ENCODE measurements around the gene BACE1-AS. TPM values are rescaled to one million over a fixed set of nuclear protein-coding genes. Genes with fewer than 3 reads are reported as not detected.
"Not testable (repeated sequence)": the region's sequence is repeated elsewhere in the genome, so short reads cannot be mapped to it uniquely, and the experiment has no call there.

Gene BACE1-AS
- total and polyA plus RNA-seq, 7 donors: 5.7 to 18.1 (median 10.8) TPM

DNA sequence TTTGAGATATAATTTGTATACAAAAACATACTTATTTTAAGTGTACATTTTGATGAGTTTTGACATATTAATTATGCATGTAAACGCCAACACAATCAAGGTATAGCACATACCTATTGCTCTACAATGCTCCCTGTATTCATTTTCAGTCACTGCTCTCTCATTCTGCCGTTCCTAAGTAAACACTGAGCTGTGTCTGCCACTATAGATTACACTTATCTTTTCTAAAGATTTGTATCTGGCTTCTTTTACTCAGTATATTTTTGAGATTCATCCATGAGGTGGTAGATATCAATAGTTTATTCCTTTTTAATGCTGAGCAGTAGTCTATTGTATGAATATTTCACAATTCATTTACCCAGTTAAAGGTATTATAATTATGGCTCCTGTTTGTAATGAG is 25.4 kb upstream of the BACE1-AS start:
- ATAC-seq (no peak), DNase-seq (no peak)
- H3K27ac ChIP-seq: no peak overlapping the region
- TF ChIP-seq, protein P1, sequence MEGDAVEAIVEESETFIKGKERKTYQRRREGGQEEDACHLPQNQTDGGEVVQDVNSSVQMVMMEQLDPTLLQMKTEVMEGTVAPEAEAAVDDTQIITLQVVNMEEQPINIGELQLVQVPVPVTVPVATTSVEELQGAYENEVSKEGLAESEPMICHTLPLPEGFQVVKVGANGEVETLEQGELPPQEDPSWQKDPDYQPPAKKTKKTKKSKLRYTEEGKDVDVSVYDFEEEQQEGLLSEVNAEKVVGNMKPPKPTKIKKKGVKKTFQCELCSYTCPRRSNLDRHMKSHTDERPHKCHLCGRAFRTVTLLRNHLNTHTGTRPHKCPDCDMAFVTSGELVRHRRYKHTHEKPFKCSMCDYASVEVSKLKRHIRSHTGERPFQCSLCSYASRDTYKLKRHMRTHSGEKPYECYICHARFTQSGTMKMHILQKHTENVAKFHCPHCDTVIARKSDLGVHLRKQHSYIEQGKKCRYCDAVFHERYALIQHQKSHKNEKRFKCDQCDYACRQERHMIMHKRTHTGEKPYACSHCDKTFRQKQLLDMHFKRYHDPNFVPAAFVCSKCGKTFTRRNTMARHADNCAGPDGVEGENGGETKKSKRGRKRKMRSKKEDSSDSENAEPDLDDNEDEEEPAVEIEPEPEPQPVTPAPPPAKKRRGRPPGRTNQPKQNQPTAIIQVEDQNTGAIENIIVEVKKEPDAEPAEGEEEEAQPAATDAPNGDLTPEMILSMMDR (IDR thresholded peaks at IDR 0.05): no peak
- no peaks in the 10 kb centered on the region for H3K4me1 ChIP-seq
- intact Hi-C loops (cut with DNase I): no loop called here
- H3K4me3 ChIP-seq: no peak overlapping the region
- peaks cover 0 to 29% of the 10 kb centered on the region in 2 donors for H3K36me3 ChIP-seq (ENCODE audit: insufficient read depth in 1 of 2, low read depth in 1 of 2)
- 94 to 99% (median 95%) methylated on average over 2 of the region's 2 CpGs for WGBS, 3 donors
- H3K27me3 ChIP-seq (ENCODE audit: insufficient read depth in 3 of 3, low read length in 2 of 3): no peaks in the 10 kb centered on the region
- no peaks in the 10 kb centered on the region for H3K9me3 ChIP-seq

DNA sequence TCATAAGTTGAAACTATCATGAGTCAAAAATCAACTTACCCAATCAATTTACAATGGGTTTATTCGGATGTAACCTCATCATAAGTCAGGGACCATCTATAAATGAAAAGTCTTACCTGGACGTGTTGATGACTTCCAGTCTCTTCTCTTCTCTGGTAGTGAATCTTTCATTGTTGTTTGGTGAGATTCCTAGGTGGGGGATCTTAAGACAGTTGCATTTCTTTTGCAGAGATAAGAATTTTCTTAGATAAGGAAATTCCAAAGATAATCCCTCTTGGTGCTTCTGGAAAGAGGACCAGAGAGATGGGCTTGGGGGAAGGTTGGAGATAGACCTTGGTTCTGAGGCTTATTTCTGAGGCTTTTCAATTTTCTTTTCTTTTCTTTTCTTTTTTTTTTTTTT is 21.3 kb upstream of the BACE1-AS start:
- intact Hi-C loops (cut with DNase I): no loop called here
- TF ChIP-seq, protein P1 (IDR thresholded peaks at IDR 0.05): no peak
- no peak overlapping the region for H3K4me3 ChIP-seq
- no peak for DNase-seq
- no peak overlapping the region for H3K27ac ChIP-seq
- peaks cover 0 to 19% of the 10 kb centered on the region in 2 donors for H3K36me3 ChIP-seq (ENCODE audit: insufficient read depth in 1 of 2, low read depth in 1 of 2)
- WGBS, 3 donors: 92 to 98% (median 92%) methylated on average over 2 of the region's 2 CpGs
- no peak for ATAC-seq
- H3K4me1 ChIP-seq: no peaks in the 10 kb centered on the region
- no peaks in the 10 kb centered on the region for H3K27me3 ChIP-seq (ENCODE audit: insufficient read depth in 3 of 3, low read length in 2 of 3)
- no peaks in the 10 kb centered on the region for H3K9me3 ChIP-seq

DNA sequence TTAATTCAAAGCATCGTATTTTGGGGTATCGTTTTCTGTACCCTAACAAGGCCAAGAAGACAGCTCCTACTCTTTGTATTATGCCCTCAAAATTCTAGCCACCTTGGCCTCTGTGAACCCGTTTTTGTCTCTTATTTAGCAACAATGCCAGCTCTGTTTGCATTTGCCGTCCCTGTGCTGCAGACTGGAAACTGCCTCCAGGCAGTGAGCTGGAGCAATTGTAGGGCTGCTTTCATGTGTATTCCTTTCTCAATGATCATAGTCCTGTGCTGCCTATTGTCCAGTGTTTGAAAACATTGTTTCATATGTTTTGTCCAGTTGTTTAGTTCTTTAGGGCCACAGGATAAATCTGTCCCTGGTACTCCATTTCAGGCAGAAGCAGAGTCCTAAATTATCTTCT is 19.9 kb upstream of the BACE1-AS start:
- TF ChIP-seq, protein P1 (IDR thresholded peaks at IDR 0.05): no peak
- ATAC-seq (no peak), DNase-seq (no peak)
- H3K27ac ChIP-seq: no peak overlapping the region
- H3K4me3 ChIP-seq: no peak overlapping the region
- intact Hi-C loops (cut with DNase I): no loop called here
- no peaks in the 10 kb centered on the region for H3K27me3 ChIP-seq (ENCODE audit: insufficient read depth in 3 of 3, low read length in 2 of 3)
- H3K36me3 ChIP-seq (ENCODE audit: insufficient read depth in 1 of 2, low read depth in 1 of 2): peaks cover 0 to 22% of the 10 kb centered on the region in 2 donors
- 91 to 98% (median 95%) methylated on average over 4 of the region's 4 CpGs for WGBS, 3 donors
- H3K4me1 ChIP-seq: no peaks in the 10 kb centered on the region
- H3K9me3 ChIP-seq: no peaks in the 10 kb centered on the region

DNA sequence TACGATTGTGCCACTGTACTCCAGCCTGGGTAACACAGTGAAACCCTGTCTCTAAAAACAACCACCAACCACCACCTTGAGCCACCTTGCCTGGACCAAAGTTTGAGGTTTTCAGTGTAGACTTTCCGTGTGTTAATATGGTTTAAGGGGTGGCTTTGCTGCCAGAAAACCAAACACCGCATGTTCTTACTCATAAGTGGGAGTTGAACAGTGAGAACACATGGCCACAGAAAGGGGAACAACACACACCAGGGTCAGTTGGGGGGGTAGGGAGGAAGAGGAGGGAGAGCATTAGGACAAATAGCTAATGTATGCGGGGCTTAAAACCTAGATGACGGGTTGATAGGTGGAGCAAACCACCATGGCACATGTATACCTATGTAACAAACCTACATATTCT is 19.0 kb upstream of the BACE1-AS start:
- intact Hi-C loops (cut with DNase I): not testable (repeated sequence)

DNA sequence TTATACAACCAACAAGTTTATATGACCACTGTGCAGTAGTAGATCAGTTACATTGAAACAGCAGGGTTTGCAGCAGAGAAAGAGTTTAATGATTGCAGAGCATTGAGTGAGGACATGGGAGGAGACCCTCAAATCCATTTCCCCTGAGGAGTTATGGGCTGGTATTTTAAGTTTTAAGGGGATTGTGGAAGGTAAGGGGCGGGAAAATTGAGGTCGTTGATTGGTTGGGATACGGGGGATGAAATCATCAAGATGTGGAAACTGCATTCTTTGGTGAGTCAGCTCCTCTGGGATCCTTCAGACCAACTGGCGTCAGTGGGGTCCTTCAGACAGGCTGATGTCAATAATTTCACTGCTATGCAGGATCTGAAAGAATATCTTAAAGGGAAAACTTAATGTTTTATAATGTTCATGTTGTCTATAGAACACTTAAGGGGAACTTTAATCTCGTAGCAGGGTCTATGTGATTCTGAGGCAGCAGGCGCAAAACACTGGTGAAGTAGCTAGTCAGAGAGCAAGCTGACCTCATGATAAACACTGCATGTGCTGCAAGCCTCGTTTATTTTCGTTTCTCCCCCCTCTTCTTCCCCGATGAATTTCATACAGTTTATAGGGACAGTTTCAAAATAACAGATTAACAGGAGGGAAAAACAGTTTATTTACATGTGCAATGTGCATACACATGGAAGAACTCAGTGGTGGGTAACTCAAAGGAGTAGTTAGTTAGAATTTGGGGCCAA is 17.4 kb upstream of the BACE1-AS start:
- no peak for DNase-seq
- H3K9me3 ChIP-seq: no peaks in the 10 kb centered on the region
- peaks cover 0 to 18% of the 10 kb centered on the region in 2 donors for H3K36me3 ChIP-seq (ENCODE audit: insufficient read depth in 1 of 2, low read depth in 1 of 2)
- TF ChIP-seq, protein P1 (IDR thresholded peaks at IDR 0.05): no peak
- 84 to 92% (median 86%) methylated on average over 9 of the region's 9 CpGs for WGBS, 3 donors
- no peak overlapping the region for H3K27ac ChIP-seq
- intact Hi-C loops (cut with DNase I): no loop called here
- no peaks in the 10 kb centered on the region for H3K27me3 ChIP-seq (ENCODE audit: insufficient read depth in 3 of 3, low read length in 2 of 3)
- ATAC-seq: no peak
- no peaks in the 10 kb centered on the region for H3K4me1 ChIP-seq
- no peak overlapping the region for H3K4me3 ChIP-seq

More for the DNA sequence above, 19.0 kb upstream of the BACE1-AS start:
- H3K27me3 ChIP-seq (ENCODE audit: insufficient read depth in 3 of 3, low read length in 2 of 3); DNase-seq; H3K4me3 ChIP-seq; H3K9me3 ChIP-seq; H3K4me1 ChIP-seq; ATAC-seq; H3K27ac ChIP-seq: not testable (repeated sequence)
- WGBS, 3 donors: 96 to 100% (median 98%) methylated on average over 5 of the region's 5 CpGs
- H3K36me3 ChIP-seq (ENCODE audit: insufficient read depth in 1 of 2, low read depth in 1 of 2): peaks cover 0 to 18% of the 10 kb centered on the region in 2 donors

All from psoas muscle (tissue), 8 donors.